CD4-positive, alpha-beta T cell treated with Interleukin-15 for 1 hour (primary cell): Measurements from ENCODE around the gene SLC7A14.

Source experiments
- DNase-seq: peaks from one replicate; pipeline ENCODE4 v3.0.0-alpha.2; 2020

Gene SLC7A14

DNA sequence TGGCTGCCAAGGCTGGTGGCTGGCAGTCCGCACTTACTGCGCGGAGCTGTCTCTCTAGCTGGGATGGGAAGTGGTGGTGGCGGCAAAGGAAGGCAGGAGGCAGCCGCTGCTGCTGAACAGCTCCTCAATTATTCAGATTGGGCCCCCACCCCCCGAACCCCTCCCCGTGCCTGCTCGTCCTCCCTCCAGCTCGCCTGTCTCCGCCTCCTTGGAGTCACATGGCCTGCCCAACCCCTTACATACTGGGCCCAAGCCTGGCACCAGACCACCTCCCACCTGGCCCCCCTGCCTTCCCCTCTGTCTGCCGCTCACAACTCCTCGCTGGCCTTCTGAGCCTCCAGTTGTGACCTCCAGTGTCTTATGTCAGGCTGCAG is at the start of gene SLC7A14:
TSS of gene SLC7A14 (minus strand) at position 139 of the 374 bp plus-strand sequence. CDS start 59,139 bp downstream, outside the sequence.
- no peak for DNase-seq

DNA sequence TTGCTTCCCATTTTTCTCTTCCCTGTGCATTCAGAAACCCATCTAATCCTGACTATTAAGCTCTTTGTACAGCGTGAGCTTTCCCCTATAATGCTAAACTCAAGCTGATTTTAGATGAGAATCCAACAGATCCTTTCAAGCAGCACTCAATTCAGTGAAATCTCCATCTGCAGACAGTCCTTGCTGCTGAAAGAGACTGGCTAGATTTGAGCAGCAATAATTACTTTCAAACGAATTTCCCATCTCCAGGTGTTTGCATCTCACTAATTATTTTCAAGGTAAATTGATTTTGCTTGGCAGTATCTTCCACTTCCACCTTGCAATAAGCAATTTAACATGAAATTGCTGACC is 49.5 kb upstream of the SLC7A14 start:
- no peak for DNase-seq

DNA sequence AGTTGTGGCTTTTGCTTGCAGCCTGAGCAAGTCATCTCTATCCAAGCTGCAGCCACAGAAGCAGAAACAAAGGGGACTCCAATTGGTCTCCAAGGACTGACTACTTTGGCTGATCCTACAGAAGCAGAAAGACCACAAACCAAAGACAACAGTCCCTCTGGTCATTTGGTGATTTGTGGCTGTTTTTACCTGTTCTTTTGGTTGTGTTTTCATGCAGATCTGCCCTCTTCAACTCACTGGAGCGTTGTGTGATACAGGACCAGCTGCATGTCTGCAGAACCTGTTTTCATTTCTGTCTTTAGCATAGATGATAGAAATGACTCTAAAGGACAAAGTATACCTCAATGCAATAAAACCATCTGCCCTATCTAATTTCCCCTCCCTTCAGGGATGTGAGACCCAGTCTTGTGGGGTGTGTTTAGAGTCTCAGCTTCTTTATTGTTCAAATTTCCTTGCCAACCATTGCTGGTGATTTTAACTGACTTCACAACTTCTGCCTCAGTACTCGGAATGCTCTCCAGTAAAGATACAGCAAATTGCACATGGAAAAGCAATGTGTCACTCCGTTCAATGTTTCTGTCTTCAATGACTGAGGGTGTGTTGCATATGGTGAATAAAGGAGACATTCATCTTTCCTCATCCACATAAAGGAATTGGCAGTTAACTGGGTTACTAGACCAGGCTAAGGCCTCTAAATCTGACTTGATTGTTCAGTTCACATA is 48.9 kb upstream of the SLC7A14 start:
- no peak for DNase-seq

DNA sequence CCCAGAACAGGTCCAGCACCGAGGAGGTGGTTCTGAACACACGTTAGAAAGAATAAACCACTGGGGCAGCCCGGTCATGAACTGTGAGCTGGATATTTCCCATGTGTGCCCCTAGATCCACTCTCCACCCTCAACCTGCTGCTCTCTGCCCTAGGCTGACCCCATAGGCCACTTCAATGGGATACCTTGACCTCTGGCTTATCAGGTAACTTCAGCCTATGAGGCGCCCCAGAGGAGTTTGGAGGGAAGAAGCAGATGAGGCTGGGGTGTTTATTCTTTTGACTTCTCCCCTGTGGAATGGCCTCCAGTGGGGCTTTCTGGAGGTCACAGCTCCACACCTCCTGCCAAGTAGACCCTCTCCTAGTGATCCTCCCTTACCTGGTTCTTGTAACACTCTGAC is 47.7 kb upstream of the SLC7A14 start:
- no peak for DNase-seq

DNA sequence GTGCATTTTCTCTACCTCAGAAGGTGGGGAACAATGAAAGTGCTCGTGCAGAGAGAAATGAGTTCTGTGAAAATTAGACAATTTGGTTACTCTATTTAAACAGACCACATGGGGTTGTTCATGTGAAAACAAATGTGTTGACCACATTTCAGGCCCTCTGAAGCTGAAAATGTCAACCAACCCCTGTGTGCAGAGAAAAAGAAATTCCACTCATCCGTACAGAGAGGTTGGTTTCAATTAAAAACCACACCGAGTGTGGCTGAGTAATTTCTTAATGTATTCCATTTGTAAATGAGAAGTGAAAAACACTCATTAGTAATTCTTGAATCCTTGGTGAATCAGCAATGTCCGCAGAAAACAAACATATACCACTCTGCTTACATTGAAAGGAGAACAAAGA is 46.9 kb upstream of the SLC7A14 start:
- DNase-seq = no peak

DNA sequence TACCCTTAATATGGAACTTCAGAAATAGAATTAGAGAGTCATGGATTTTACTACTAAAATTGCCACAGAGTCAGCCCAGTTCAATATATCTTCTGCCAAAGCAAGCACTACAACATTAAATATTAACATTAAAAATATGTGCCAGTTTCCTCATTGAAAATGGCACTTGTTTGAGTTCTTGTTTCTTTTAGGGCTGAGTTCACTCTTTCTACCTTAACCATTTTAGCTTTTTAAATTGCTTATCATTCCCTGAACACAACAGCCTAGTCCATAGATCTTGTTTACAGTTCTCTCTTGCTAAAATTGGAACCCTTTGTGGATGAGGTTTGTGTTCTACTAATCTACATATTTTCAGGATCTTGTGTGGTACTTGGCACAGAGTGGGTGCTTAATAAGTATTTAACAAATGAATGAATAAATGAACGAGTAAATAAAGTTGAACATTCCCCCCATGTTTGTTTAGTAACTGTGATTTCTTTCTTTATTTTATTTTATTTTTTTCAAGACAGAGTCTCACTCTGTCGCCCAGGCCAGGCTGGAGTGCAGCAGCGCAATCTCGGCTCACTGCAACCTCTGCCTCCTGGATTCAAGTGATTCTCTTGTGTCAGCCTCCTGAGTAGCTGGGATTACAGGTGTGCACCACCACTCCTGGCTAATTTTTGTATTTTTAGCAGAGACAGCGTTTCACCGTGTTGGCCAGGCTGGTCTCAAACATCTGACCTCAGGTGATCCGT is 46.0 kb upstream of the SLC7A14 start:
- DNase-seq = no peak

DNA sequence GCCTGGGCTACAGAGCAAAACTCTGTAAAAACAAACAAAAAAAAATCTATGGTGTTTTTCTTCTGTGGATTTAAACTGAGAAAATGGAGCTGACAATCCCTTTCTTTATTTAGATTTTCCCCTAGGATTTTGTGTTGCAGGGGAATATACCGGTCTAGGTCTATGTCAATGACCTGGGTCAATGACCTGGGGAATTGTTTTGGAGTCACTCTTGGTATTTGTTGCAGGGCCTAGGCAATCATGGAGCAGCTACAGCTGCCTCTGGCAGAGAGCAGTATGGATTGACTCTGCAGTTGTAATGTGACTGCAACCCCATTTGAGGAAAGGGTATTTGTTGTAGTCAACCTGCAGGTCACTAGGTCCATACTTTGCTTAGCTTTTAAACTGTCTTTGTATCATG is 37.6 kb upstream of the SLC7A14 start:
- no peak for DNase-seq

DNA sequence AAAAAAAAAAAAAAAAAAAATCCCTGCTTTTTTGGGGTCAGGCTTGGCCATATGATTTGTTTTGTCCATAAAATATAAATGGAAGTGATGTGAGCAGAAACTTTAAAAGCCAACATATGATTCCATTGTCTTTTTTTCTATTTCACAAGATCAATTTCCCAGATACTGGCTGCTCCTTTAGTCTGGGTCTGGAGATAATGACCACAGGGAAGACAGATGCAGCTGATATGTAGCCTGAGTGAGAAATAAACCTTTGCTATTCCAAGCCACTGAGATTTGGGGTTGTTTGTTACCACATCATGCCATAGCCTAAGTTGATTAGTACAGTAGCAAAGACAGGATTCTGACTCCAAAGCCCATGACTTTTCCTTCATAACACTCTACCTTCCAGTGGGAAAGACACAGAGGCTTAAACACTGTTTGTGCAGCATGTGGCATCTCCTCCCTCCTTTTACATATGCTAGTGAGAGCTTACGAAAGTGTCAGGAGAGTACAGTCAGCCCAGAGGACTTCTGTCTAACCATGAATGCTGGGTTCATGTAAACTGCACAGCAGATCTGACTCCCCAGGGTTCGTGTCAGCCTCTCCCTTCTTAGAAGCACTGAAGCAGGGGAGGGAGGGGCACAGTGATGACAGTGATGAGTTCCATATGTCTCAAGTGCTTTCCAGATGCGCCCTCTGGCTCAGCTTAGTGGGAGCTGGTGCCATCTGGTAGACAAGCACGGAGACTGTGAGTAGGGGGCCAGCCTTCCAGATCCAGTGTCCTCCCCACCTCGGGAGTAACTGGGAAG is 36.7 kb upstream of the SLC7A14 start:
- DNase-seq = no peak

DNA sequence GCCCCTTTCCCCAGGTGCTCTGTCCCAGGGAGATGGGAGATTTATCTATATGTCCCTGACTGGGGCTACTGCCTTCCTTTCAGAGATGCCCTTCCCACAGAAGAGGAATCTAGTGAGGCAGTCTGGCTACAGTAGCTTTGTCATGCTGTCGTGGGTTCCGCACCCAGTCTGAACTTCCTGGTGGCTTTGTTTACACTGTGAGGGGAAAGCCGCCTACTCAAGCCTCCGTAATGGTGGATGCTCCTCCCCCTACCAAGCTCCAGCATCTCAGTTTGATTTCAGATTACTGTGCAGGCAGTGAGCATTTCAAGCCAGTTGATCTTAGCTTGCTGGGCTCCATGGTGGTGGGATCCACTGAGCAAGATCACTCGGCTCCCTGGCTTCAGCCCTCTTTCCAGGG is 35.4 kb upstream of the SLC7A14 start:
- DNase-seq = no peak

DNA sequence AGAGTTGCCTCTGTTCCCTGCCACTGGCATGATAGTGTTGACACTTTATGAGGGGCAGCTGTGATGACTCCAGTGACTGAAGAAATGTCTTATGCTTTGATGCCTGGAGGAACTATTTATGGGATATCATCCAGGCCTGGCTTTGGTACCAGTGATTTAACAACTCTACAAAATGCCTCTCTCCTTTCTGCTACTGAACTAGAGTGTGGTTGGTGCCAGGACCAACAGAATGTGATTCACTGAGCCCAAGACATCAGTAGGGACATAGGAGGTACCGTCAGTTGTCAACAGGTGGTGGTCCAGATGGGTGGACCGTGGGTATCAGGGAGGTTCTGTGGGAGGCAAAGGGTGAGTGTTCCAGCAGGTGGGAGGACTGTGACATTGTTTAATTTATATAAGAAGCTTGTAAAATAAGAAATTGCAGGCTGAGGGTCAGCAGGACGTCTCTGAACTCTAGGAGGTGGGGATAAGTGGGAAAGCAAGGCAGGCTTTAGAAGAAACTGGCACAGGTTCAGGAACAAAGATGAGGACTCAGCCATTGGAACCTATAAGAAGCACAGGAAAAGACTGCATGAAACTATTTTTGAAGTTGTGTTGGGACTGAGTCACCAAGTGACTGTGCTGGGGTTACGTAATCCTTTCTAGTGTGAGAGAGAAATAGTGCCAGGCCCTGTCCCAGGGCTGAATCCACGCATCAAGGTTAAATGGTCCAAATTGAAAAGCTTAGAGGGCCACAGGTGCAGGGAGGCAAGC is 28.5 kb upstream of the SLC7A14 start:
- no peak for DNase-seq

DNA sequence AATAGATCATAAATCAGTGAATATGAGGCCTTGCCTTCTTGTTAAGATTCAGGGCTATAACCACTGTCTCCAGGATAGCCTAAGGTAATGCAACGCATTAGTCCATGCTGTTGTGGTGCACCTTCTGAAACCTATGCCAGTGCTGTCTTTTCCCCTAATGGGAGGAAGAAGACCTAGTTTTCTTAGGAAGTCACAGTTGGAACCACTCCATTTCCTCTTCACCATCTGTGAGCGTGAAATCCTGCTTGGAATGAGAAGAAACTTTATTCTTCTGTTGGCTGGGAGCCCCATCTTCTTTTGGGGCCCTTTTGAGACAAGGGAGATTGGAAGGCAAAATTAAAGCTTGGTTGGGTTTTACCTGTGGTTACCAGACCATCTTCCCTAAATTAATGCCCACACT is 25.9 kb upstream of the SLC7A14 start:
- DNase-seq = no peak

DNA sequence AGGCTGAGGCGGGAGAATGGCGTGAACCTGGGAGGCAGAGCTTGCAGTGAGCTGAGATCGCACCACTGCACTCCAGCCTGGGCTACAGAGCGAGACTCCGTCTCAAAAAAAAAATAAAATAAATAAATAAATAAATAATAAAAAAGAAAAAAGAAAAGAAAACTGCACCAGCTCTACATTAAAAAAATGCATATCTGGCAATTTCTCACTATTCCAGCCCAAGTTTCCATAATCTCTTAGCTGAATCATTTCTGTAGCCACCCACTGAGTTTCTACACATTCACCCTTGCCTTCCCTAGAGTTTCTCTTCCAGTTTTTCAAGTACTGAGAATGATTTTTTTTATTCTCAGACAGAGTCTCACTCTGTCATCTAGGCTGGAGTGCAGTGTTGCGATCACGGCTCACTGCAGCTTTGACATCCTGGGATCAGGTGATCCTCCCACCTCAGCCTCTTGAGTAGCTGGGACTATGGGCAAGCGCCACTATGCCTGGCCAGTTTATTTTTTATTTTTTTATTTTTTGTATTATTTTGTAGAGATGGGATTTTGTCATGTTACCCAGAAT is 24.5 kb upstream of the SLC7A14 start:
- no peak for DNase-seq

DNA sequence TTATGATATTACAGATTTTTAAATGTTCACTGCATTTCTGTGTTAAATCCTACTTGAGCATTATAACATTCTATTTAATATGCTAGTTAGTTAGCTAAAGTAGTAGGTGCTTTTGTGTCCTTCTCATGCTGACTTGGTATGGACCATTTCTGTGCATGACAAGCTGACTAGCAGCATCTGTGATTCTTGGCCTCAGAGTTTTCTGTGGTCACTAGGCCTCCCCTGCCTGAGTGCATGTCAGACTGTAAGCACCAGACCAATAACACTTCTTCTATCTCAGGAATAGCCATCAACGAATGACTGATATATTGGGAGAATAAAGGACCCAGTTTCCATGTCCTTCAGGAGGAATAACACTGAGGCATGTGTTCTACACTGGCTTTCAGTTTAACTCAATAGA is 22.6 kb upstream of the SLC7A14 start:
- DNase-seq = no peak

DNA sequence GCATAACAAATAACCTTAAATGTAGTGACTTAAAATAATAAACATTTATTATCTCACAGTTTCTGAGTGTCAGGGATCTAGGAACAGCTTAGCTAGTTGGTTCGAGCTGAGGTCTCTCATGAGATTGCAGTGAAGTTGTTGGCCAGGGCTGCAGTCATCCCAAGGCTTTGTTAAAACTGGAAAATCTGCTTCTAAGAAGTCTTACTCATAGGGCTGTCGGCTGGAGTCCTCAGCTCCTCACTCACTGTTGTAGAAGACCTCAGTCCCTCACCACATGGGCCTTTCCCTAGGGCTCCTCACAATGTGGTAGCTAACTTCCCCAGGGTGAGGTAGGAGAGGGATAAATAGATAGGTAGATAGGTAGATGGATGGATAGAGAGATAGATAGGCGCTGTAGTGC is 20.8 kb upstream of the SLC7A14 start:
- DNase-seq = no peak

DNA sequence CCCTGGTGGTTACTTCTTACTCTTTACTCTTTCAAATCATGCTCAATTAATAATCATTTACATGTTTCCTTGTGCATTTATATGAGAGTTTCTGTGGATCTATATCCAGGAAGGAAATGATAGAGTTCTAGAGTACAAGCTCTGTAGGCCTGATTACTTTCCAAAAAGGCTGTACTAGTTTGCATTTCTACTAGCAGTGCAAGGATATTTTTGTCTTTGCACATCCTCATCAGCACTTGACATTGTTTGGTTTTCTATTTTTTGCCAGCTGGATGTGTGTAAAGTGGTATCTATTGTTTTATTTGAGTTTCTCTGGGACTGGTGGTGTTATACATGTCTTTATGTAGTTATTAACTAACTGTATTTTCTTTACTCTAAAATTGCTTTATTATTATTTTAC is 19.6 kb upstream of the SLC7A14 start:
- no peak for DNase-seq

DNA sequence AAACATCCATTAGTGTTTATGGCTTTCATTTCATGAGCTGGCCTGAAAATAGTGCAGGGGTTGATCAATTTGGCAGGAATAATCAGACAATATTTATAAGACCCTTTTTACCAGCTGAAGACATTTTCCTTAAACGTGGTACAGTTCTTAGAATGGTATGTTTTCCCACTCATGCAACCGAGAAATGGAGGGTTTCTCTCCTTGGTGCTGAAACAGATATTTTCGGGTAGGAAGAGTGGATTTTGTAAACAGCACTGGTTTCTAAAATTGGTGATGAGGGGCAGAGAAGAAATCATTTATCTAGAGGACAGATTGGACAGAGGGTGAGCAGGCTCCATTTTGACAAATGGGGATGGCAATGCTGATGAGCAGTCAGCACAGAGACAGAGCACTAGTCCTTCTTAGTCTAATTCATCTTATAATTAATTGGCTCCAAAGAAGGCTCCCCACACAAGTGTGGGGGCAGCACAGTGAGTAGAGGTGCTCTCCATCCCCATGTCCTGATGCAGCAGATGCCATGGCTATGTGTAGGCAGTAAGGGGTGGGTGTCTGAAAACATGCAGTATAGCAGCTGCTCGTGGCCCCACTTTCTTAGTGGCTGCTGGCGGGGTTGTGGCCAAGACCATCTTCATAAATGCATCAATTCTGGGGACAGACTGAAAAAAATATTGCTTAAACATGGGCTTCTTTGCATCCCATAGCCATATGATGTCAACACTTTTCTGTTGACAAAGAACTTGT is 18.1 kb upstream of the SLC7A14 start:
- DNase-seq = no peak

DNA sequence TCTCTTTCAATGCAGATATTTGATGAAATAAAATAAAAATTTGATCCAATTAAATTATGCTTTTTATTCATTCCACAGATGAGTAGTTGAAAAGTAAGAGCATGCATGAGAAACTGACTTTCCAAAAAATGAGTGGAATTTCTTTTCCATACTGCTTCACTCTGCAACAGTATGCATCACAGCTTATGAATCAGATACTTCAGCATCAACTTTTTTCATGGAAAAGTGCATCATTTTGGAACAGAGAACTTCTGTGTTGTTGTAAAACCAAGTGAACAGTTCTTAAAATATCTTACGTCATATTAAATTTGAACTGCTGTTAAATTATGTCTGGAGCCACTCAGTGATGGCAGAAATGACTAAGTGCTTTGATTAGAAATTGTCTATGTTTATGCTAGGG is 16.7 kb upstream of the SLC7A14 start:
- DNase-seq = no peak

DNA sequence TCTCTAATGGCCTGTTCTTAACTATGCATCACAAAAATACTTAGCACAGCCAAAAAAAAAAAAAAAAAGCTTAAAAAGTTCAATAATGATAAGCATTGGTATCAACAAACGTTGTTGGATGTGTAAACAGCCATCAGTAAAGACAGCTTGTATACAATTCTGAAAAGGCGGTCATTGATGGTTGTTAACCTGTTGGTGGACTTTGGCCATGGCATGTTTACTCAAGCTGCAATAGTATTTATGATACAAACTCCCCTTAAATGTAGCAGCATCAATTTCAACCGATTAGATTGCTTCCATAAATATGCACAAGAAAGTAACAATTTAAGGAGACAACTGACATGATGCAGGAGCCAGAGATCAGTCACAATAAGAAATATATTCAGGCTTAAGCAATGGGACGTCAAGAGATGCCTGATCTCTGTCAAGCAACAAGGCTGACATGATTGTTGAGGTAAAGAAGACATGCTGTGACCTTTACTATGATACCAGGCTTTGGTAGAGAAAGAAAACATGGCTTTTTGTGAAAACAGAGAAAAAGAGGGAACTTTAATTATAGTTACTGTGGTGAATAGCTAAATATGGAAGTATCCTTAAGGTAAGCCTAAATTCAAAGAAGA is 14.2 kb upstream of the SLC7A14 start:
- no peak for DNase-seq

DNA sequence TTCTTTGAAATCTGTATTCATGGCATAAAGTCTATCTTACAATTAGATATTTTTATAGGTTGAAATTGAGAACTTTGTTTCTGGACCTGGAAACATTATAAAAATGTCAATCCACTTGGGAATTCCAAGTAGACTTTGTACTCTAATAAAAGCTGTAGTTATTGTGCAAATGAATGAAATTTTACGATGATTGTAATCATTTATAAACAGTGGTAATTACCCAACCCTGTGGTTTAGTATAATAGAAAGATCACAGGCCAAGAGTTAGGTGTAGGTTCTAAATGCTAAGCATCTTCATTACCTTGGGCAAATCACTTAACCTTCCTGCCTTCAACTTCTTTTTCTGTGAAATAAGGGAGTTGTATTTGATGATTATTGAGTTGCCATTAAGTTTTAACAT is 13.2 kb upstream of the SLC7A14 start:
- no peak for DNase-seq

DNA sequence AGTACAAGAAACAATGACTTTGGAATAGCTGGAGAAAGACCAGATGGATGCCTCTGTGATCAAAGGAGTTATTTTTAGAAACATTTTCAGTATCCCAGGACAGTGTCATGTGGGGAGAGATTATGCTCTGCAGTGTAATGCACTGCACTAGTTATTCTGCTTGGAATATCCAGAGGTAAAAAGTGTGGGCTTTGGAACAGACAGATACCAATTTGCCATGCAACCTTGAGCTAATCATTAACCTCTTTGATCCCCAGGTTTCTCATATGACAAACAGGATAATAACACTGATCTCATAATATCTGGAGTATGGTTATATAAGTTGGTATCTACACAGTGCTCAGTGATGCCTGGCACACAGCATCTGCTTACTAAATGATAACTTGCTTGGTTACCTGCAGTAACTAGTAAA is 12.2 kb upstream of the SLC7A14 start:
- DNase-seq = no peak

DNA sequence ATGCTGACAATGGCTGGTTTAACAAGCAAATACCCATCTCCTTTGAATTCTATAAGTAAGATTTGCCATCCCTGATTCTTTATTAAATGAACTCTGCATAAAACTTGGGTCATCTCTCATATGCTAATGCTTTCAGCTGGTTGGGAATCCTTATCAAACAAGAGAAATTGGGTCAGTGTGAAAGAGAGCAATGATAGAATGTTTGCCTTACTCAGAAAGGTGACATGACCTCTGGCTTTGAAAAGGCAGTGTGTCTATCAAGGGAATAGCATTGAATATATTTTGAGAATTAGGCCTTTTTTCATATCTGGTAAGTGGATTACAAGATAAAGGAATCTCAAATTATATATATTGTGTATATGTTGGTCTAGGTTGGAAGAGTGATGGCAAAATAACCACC is 8.7 kb upstream of the SLC7A14 start:
- DNase-seq = no peak

DNA sequence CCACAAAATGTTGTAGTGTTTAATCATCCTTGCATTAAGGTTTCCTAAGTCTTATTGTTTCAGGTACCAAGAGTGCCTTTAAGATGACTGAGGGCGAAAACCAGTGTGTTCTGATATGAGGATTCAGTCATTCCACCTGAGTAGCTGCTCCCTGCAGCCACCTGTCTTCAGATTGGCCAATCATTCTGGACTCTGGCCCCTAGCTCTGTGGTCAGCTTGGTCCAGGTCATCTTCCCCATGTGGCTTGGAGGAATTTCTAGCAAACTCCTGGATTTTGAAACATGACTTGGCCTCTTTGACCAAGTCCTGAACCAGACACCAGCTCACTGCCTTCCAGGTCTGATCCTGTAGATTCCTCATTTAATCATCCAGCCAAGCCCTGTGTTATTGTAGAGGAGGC is 7.8 kb upstream of the SLC7A14 start:
- no peak for DNase-seq
